ENCODE data around the gene MRAP.

DNA sequence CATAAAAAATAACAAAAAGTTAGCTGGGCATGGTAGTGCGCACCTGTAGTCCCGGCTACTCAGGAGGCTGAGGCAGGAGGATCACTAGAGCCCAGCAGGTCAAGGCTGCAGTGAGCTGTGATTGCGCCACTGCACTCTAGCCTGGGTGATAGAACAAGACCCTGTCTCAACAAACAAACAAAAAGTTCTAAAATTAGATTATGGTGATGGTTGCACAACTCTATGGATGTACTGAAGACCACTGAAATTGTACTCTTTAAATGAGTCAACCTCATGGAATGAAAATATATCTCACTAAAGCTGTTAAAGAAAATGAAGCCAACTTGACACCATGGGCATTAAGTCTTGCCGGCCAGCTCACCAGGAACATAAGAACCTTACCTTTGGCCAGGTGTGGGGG lies 9.1 kb downstream of the MRAP start:
- TF ChIP-seq, protein P1, sequence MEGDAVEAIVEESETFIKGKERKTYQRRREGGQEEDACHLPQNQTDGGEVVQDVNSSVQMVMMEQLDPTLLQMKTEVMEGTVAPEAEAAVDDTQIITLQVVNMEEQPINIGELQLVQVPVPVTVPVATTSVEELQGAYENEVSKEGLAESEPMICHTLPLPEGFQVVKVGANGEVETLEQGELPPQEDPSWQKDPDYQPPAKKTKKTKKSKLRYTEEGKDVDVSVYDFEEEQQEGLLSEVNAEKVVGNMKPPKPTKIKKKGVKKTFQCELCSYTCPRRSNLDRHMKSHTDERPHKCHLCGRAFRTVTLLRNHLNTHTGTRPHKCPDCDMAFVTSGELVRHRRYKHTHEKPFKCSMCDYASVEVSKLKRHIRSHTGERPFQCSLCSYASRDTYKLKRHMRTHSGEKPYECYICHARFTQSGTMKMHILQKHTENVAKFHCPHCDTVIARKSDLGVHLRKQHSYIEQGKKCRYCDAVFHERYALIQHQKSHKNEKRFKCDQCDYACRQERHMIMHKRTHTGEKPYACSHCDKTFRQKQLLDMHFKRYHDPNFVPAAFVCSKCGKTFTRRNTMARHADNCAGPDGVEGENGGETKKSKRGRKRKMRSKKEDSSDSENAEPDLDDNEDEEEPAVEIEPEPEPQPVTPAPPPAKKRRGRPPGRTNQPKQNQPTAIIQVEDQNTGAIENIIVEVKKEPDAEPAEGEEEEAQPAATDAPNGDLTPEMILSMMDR (IDR thresholded peaks at IDR 0.05) = no peak
- TF ChIP-seq EP300 (IDR thresholded peaks at IDR 0.05) = no peak
- no peak for TF ChIP-seq POLR2AphosphoS5 (IDR thresholded peaks at IDR 0.05)
- no peak for TF ChIP-seq POLR2A (IDR thresholded peaks at IDR 0.05)
